HT1080 (cell line): ENCODE measurements around the gene LCLAT1. TPM values are rescaled to one million over a fixed set of nuclear protein-coding genes. Genes with fewer than 3 reads are reported as not detected.
A peak's percentile ranks its signal among the peaks of the same experiment; 100 is the strongest.

Experiments used
- DNase-seq: peaks from one replicate; pipeline ENCODE4 v3.0.0-alpha.2; 2015; ENCODE audit warnings: low read depth
- total RNA-seq: library from RNA; depleted of rRNA; stranded (reverse); fragments of >200 nt; shearing (Covaris generic); gene quantifications from 2 replicates; pipeline ENCODE4 v1.2.3, GENCODE V29; 2014

LCLAT1 gene
- total RNA-seq, 1 experiment from 2014 or later = 8.4 TPM

DNA sequence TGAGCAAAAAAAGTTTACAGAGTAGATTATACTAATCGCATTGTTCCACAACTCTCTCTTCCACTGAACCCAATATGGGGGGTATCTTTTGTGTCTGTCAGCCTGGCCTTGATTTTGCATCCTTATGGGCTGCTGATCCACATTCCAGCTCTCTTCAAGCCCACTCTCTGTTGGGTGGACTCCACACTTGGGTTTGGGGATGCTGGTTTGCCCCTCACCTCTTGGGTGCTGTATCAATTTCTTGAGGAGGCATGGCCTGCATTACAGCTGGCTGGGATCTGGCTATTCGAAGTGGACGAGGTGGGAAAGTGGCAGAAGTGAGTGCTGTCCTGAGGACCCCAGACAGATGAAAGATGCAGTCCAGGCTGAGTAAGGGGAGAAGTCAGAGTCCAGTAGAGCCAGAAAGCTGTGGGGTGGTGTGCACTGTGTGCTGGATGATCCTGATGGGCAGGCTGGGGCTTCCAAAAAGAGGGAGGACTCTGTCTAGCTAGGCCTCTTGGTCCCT lies 218.8 kb downstream of the LCLAT1 start:
- no peak for DNase-seq

DNA sequence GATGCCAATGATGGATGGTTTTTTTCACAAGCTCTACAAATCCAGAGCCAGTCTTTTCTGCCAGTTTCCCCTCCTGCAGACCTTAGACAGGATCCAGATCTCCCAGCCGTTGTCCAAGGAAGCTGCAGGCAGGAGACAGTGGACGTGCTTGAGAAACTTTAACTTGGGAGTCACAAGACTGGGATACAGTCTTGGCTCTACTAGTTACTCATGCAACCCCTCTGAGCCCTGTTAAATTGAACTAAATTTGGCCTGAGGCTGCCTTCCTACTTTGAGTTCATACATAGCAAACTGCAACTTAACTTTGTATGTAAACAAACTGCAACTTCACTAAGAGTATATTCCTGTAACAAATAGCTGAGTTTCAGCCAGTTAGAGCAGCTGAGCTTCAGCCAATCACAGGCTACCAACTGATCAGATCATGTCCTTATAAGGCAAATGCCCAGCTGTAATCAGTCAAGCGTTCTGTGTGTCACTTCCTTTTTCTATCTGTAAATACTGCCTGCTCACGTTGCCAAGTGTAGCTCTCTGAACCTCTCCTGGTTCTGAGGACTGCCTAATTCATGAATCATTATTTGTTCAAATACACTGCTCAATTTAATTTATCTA lies 219.3 kb downstream of the LCLAT1 start:
- DNase-seq = peak; percentile 98

- DNase-seq = peak; percentile 42
These were observed 223.4 kb downstream of the LCLAT1 start for GRCh38 chr2:30670453-30670852.

GRCh38 chr2:30673127-30673526 lies 226.1 kb downstream of the LCLAT1 start:
- no peak for DNase-seq

GRCh38 chr2:30675758-30676157 lies 228.7 kb downstream of the LCLAT1 start:
- DNase-seq = peak; percentile 44

- DNase-seq = no peak
These were observed 230.2 kb downstream of the LCLAT1 start for GRCh38 chr2:30677231-30677630.

- DNase-seq = no peak
These were observed 230.9 kb downstream of the LCLAT1 start for GRCh38 chr2:30677861-30678385.

GRCh38 chr2:30678410-30679137 lies 231.5 kb downstream of the LCLAT1 start:
- no peak for DNase-seq

DNA sequence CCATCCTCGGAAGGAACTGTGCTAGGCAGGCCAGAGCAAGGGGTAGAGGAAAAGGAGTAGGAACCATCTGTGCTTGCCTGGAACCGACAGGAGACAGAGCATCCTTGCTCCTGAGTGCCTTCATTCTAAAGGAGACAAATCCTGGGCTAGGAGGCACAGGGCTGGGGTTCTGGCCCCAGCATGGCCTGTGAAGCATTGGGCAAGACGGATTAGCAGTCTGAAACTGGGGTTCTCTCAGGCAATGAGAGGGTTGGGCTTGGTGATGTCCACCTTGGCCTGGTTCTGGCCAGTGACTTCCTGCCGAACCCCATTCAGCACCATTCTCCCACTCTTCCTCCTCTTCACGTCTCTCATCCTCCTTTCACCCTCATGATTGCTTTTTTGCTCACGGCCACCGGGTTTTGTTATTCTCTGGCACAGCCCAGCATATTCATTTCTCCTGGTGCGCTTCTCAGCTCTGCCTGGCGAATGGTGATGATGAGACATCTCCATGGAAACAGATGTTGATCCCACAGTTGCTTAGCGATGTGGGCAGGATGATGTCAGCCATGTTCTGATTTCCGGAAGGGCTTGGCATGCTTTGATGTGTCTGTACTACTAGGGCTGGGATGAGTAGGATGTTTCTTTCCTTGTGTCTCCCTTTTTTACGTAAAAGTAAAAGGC lies 232.5 kb downstream of the LCLAT1 start:
- DNase-seq = peak; percentile 73

DNA sequence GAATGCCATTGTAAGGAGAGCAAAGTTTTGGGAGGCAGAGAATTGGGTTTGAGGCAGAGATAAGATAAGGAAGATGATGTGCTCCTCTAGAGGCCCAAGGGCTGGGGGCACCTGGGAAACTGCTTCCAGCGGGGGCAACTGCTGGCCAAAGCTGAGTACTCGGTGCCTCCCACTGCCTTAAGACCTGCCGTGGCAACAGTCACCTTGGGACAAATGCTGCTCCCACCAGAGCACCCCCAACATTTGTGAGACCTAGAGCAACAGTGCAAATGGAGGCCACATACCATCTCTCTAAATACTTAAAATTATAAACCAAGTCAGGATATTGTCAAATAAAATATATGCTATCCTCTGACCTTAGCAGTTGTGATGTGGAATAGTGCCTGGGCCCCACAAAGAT lies 233.1 kb downstream of the LCLAT1 start:
- DNase-seq = no peak

DNA sequence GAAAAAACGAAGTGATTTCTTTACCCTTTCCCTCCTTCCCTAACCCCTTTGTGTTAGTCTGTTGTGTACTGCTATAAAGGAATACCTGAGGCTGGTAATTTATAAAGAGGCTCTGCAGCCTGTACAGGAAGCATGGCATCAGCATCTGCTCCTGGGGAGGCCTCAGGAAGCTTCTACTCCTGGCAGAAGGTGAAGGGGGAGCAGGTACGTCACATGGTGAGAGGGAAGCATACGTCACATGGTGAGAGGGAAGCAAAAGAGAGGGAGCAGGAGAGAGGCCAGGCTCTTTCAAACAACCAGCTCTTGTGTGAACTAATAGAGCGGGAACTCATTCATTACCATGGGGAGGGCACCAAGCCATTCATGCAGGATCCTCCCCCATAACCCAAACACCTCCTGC lies 234.0 kb downstream of the LCLAT1 start:
- no peak for DNase-seq

DNA sequence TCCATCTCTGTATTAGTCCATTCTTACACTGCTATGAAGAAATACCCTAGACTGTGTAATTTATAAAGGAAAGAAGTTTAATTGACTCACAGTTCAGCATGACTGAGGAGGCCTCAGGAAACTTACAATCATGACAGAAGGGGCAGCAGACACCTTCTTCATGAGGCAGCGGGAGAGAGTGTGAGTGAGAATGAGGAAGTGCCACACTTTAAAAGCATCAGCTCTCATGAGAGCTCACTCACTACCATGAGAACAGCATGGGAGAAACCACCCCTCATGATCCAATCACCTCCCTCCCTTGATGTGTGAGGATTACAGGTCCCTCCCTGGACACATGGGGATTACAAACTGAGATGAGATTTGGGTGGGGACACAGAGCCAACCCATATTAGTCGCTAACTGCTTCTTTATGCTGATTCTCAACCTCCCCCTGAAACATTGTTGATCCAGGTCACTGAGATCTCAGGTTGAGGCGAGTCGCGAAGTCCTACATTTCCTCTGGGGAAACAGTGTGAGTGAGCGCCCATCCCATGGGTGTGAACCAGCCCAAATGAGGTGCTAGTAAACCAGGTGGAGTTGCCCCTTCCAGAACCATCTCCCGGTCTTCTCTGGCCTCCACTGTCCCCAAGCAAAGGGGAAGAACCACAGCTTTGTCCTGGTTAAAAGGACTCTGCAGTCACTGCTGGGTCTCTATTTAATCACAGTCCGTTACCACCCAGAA lies 236.3 kb downstream of the LCLAT1 start:
- DNase-seq = no peak

GRCh38 chr2:30684026-30684425 lies 237.0 kb downstream of the LCLAT1 start:
- no peak for DNase-seq

DNA sequence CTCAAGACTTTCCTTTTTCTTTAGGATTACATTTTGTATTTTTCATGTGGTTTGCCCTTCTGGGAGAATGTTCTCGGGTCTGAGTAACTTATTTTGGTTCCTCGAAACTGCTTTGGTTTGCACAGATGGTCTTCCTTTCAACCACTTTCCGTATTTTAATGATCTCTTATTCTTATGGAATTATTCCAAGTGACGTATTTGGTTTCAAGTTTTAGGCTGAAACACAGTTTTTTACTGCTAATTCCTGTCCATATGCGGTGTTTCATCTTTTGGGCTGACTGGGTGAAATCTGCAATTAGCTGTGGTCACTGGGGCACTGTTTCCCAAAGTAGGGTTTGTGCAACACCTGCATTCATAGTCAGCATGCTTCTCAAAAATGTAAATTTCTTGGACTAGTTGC lies 237.5 kb downstream of the LCLAT1 start:
- DNase-seq = no peak

DNA sequence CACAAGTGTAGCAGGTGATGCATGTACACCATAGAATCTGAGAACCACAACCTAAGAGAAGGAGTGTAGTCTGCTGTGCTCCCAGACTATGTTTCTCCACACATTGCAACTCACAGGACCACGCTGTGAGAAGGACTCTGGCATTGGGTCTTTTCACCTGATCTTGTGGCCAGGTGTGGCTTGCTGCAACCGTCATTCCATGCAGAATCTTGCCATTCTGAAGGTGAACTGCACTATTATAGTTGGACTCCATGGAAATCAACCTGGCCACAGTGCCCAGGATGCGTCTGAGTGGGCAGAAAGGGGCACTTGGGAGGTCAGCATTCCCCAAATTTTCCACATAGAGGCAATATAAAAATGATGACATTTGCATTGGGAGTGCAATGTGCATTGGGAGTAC lies 237.9 kb downstream of the LCLAT1 start:
- DNase-seq = no peak

DNA sequence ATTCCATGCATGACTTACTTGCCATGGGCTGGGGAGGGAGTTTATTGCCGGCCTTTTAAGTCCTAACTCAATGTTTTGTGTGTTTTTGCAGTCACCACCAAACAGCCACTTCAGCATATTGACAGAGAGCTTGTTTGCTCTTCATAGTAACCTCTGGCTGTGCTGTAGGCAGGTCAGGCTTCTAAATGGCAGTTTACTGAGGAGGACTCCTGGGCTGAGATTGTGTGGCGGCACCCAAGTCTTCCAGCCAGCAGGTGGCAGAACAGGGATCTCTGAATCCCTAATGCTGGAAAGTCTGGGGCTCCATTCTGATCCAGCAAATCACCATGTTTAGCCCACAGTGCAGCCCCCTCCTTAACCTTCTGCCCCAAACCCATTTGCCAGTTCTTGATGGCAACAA lies 239.0 kb downstream of the LCLAT1 start:
- DNase-seq = peak; percentile 38

- no peak for DNase-seq
These were observed 239.6 kb downstream of the LCLAT1 start for GRCh38 chr2:30686669-30687068.

GRCh38 chr2:30688956-30689401 lies 241.9 kb downstream of the LCLAT1 start:
- no peak for DNase-seq

- DNase-seq = no peak
These were observed 242.6 kb downstream of the LCLAT1 start for GRCh38 chr2:30689496-30690125.

DNA sequence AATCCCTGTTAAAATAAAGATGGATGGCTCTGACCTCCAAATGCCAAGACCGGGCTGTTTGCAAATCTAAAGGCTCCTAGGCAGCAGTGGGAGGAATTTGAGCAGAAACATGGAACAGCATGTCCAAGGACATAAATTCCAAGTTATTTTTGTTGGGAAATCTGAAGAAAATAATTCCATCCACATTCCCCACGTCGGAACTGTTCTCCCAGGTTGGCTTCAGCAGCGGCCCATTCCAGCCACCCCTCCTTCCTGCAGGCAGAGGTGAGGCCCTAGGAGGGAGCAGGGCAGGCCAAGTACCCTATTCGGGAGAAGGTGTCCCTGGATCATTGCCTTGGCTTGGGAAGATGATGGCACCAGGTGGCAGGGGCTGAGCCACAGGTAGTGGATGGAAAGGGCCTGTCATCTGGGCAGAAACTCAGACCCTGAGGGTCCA lies 243.1 kb downstream of the LCLAT1 start:
- no peak for DNase-seq
